Stimulated activated CD8-positive, alpha-beta memory T cell treated with anti-CD3 and anti-CD28 coated beads, Interleukin-4, amount 100 ng/mL, for 24 hours (primary cell): ENCODE data around the gene KCNQ1.

Experiments used
- DNase-seq: peaks from one replicate; pipeline ENCODE4 v3.0.0-alpha.2; 2020; ENCODE audit warnings: low read depth

KCNQ1 gene

GRCh38 chr11:2837096-2837601 lies 392.3 kb downstream of the KCNQ1 start:
- DNase-seq, result no peak

GRCh38 chr11:2837651-2838050 lies 392.8 kb downstream of the KCNQ1 start:
- DNase-seq, result no peak

GRCh38 chr11:2838091-2838490 lies 393.3 kb downstream of the KCNQ1 start:
- DNase-seq, result no peak

GRCh38 chr11:2838676-2839294 lies 394.0 kb downstream of the KCNQ1 start:
- DNase-seq, result no peak

GRCh38 chr11:2839395-2839943 lies 394.7 kb downstream of the KCNQ1 start:
- DNase-seq, result no peak

GRCh38 chr11:2841411-2842190 lies 396.8 kb downstream of the KCNQ1 start:
- no peak for DNase-seq

- no peak for DNase-seq
Measured at GRCh38 chr11:2842876-2843275, 398.1 kb downstream of the KCNQ1 start.

GRCh38 chr11:2843551-2843950 lies 398.7 kb downstream of the KCNQ1 start:
- DNase-seq, result no peak

GRCh38 chr11:2844116-2844842 lies 399.5 kb downstream of the KCNQ1 start:
- no peak for DNase-seq

GRCh38 chr11:2844996-2845395 lies 400.2 kb downstream of the KCNQ1 start:
- no peak for DNase-seq

GRCh38 chr11:2846056-2846455 lies 401.2 kb downstream of the KCNQ1 start:
- DNase-seq, result no peak

GRCh38 chr11:2846470-2846869 lies 401.7 kb downstream of the KCNQ1 start:
- DNase-seq, result no peak

GRCh38 chr11:2847561-2847960 lies 402.8 kb downstream of the KCNQ1 start:
- DNase-seq, result no peak

GRCh38 chr11:2848497-2848896 lies 403.7 kb downstream of the KCNQ1 start:
- no peak for DNase-seq

- DNase-seq, result no peak
Measured at GRCh38 chr11:2849994-2850770, 405.4 kb downstream of the KCNQ1 start.

GRCh38 chr11:2853401-2853800 lies 408.6 kb downstream of the KCNQ1 start:
- DNase-seq, result no peak

- no peak for DNase-seq
Measured at GRCh38 chr11:2853997-2854560, 409.3 kb downstream of the KCNQ1 start.

GRCh38 chr11:2855162-2855561 lies 410.4 kb downstream of the KCNQ1 start:
- DNase-seq, result no peak

GRCh38 chr11:2857276-2857675 lies 412.5 kb downstream of the KCNQ1 start:
- DNase-seq, result no peak

- DNase-seq, result no peak
Measured at GRCh38 chr11:2857918-2858317, 413.1 kb downstream of the KCNQ1 start.

GRCh38 chr11:2858995-2859698 lies 414.3 kb downstream of the KCNQ1 start:
- no peak for DNase-seq
